Uterus (tissue), 4 donors: Measurements from ENCODE around the gene MYOM3. TPM values are rescaled to one million over a fixed set of nuclear protein-coding genes. Genes with fewer than 3 reads are reported as not detected.
"Not testable (repeated sequence)": the region's sequence is repeated elsewhere in the genome, so short reads cannot be mapped to it uniquely, and the experiment has no call there.

Source experiments
- DNase-seq, 2 donors: peaks; one replicate each; pipeline ENCODE4 v3.0.0-alpha.2; 2019 to 2020
- H3K27ac ChIP-seq, 2 donors: fragments of 200-600 bp; sonication (generic); 1 replicate in 1 of 2; 2 replicates in 1 of 2; pipeline ENCODE4 v1.5.1; 2016 to 2018
- H3K27me3 ChIP-seq, 2 donors: fragments of 200-600 bp; sonication (generic); one replicate each; pipeline ENCODE4 v1.5.1; 2018 to 2019; ENCODE audit warnings: control low read depth in 1 of 2
- H3K36me3 ChIP-seq, 2 donors: fragments of 200-600 bp; sonication (generic); one replicate each; pipeline ENCODE4 v1.5.1; 2019; ENCODE audit warnings: control low read depth in 1 of 2
- H3K4me1 ChIP-seq, 2 donors: fragments of 200-600 bp; sonication (generic); one replicate each; pipeline ENCODE4 v1.5.1; 2018 to 2019; ENCODE audit warnings: control low read depth in 1 of 2
- H3K4me3 ChIP-seq, 2 donors: fragments of 200-600 bp; sonication (generic); 1 replicate in 1 of 2; 2 replicates in 1 of 2; pipeline ENCODE4 v1.5.1; 2018 to 2019; ENCODE audit warnings: mild to moderate bottlenecking in 1 of 2
- H3K9me3 ChIP-seq, 2 donors: fragments of 200-600 bp; sonication (generic); one replicate each; pipeline ENCODE4 v1.5.1; 2019; ENCODE audit warnings: control low read depth in 1 of 2
- POLR2A ChIP-seq, 2 donors: fragments of 450-650 bp; IDR thresholded peaks; one replicate each; pipeline ENCODE4 v1.6.1; 2016; ENCODE audit warnings: antibody characterized with exemption in 2 of 2, mild to moderate bottlenecking in 1 of 2, moderate library complexity in 1 of 2
- intact Hi-C: fragments of 100-400 bp; cut with DNase I; formaldehyde crosslinking; loops from one replicate; pipeline ENCODE4 v1.15.1; 2023; ENCODE audit warnings: low total_unique reads
- total RNA-seq, 4 donors: library from RNA; depleted of rRNA in 3 of 4; stranded (reverse); fragments of >200 nt in 3 of 4; gene quantifications; one replicate each; pipeline versions ENCODE4 v1.1.0 to v1.2.4, GENCODE V29; 2014 to 2023
- TF ChIP-seq, protein P1 (sequence below), 4 experiments: fragments of 200-600 bp in 2 of 4; fragments of 450-650 bp in 2 of 4; sonication (generic) in 2 of 4; IDR thresholded peaks; one replicate each; pipeline ENCODE4 v1.5.1; 2016 to 2019; ENCODE audit warnings: antibody characterized with exemption in 4 of 4, mild to moderate bottlenecking in 2 of 4, moderate library complexity in 1 of 4
- donor health status: DM: yes; HTN: yes; CAD: no.

Gene MYOM3
- total RNA-seq, 4 donors from 2014 or later: under 0.01 to 0.90 (median 0.79) TPM; not detected in 1

GRCh38 chr1:24043345-24044032, 68.4 kb downstream of the MYOM3 start:
- H3K9me3 ChIP-seq: no peaks in the 10 kb centered on the region
- H3K36me3 ChIP-seq: no peaks in the 10 kb centered on the region
- no peak overlapping the region for H3K27ac ChIP-seq
- H3K4me3 ChIP-seq: no peak overlapping the region
- H3K27me3 ChIP-seq: no peaks in the 10 kb centered on the region
- DNase-seq: no peak
- TF ChIP-seq, protein P1, sequence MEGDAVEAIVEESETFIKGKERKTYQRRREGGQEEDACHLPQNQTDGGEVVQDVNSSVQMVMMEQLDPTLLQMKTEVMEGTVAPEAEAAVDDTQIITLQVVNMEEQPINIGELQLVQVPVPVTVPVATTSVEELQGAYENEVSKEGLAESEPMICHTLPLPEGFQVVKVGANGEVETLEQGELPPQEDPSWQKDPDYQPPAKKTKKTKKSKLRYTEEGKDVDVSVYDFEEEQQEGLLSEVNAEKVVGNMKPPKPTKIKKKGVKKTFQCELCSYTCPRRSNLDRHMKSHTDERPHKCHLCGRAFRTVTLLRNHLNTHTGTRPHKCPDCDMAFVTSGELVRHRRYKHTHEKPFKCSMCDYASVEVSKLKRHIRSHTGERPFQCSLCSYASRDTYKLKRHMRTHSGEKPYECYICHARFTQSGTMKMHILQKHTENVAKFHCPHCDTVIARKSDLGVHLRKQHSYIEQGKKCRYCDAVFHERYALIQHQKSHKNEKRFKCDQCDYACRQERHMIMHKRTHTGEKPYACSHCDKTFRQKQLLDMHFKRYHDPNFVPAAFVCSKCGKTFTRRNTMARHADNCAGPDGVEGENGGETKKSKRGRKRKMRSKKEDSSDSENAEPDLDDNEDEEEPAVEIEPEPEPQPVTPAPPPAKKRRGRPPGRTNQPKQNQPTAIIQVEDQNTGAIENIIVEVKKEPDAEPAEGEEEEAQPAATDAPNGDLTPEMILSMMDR (IDR thresholded peaks at IDR 0.05): no peak
- no peak for TF ChIP-seq POLR2A (IDR thresholded peaks at IDR 0.05)
- intact Hi-C loops: no loop called here
- H3K4me1 ChIP-seq: peaks cover 4 to 10% of the 10 kb centered on the region in 2 donors

- TF ChIP-seq POLR2A (IDR thresholded peaks at IDR 0.05): no peak
- TF ChIP-seq, protein P1 (IDR thresholded peaks at IDR 0.05): no peak
- H3K4me1 ChIP-seq: peaks cover 1 to 6% of the 10 kb centered on the region in 2 donors
- no peak for DNase-seq
- intact Hi-C loops: no loop called here
- H3K27ac ChIP-seq: no peak overlapping the region
- no peak overlapping the region for H3K4me3 ChIP-seq
- H3K27me3 ChIP-seq: no peaks in the 10 kb centered on the region
- H3K9me3 ChIP-seq: no peaks in the 10 kb centered on the region
- H3K36me3 ChIP-seq: no peaks in the 10 kb centered on the region
Measured at GRCh38 chr1:24042315-24042714, 69.6 kb downstream of the MYOM3 start.

DNA sequence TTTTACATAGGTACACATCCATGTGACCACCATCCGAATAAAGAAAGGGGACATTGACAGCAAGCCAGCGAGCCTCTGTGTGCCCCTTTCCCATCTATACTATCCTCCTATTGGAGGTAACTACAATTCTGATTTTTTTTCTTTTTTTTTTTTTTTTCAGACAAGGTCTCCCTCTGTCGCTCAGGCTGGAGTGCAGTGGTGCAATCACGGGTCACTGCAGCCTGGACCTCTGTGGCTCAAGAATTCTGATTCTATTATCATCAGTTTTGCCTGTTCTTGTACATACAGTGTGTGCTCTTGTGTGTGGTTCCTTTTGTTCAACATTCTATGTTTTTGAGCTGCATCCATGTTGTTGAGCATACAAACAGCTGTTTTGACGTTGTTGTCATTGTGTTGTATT, 75.8 kb downstream of the MYOM3 start:
- TF ChIP-seq, protein P1 (IDR thresholded peaks at IDR 0.05): no peak
- no peak for TF ChIP-seq POLR2A (IDR thresholded peaks at IDR 0.05)
- Histone ChIP-seq H3K27me3 (no peaks in the 10 kb centered on the region), H3K4me3 (no peak overlapping the region), H3K27ac (no peak overlapping the region), H3K9me3 (no peaks in the 10 kb centered on the region), H3K4me1 (no peaks in the 10 kb centered on the region), H3K36me3 (no peaks in the 10 kb centered on the region)
- DNase-seq: no peak
- intact Hi-C loops: no loop called here

DNA sequence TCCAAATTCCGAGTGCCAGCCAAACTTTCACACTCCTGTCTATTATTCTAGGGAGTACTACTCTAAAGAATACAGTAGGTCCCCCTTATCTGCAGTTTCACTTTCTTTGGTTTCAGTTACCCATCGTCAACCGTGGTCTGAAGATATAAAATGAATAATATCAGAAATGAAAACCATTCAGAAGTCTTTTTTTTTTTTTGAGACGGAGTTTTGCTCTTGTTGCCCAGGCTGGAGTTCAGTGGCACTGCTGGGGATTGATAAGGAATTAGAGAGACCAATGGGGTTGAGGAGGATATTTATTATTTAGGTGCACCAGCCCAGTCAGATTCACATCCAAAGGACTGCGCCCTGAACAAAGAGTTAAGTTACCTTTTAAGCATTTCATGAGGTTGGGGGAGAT, 79.0 kb downstream of the MYOM3 start:
- Histone ChIP-seq H3K4me1 (no peaks in the 10 kb centered on the region), H3K27ac (no peak overlapping the region), H3K4me3 (no peak overlapping the region), H3K27me3 (no peaks in the 10 kb centered on the region), H3K36me3 (no peaks in the 10 kb centered on the region), H3K9me3 (no peaks in the 10 kb centered on the region)
- intact Hi-C loops: no loop called here
- no peak for DNase-seq
- TF ChIP-seq POLR2A (IDR thresholded peaks at IDR 0.05): no peak
- TF ChIP-seq, protein P1 (IDR thresholded peaks at IDR 0.05): no peak

DNA sequence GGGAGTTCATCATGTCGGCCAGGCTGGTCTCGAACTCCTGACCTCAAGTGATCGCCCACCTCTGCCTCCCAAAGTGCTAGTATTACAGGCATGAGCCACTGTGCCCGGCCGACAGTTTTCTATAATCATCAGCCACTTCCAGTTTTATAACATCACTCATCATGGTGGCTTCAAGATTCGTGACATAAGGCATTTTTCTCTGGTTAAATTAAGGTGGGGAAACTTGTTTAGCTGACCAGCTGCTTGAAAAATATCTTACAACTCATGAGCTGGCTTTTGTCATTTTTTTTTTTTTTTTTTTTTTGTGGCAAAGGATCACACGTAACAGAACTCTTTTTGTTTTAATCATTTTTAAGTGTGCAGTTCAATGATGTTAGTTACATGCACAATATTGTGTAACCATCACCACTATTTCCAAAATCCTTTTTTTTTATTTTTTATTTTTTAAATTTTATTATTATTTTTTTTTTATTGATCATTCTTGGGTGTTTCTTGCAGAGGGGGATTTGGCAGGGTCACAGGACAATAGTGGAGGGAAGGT, 80.9 kb downstream of the MYOM3 start:
- H3K9me3 ChIP-seq, DNase-seq, H3K4me3 ChIP-seq, H3K4me1 ChIP-seq, intact Hi-C loops, H3K36me3 ChIP-seq, H3K27me3 ChIP-seq, H3K27ac ChIP-seq: not testable (repeated sequence)
